Keratinocyte (primary cell): Measurements from ENCODE around the gene ZNF148. TPM values are rescaled to one million over a fixed set of nuclear protein-coding genes. Genes with fewer than 3 reads are reported as not detected.

Experiments
- DNase-seq: peaks from one replicate; pipeline ENCODE4 v3.0.0-alpha.2; 2011; ENCODE audit warnings: low read depth, missing footprints, low spot score
- FAIRE-seq: peaks from 2 replicates; lab custom pipeline; 2011; peaks lifted over from hg19 to GRCh38; lab: Jason Lieb, UNC
- H2AFZ ChIP-seq: 2 replicates; pipeline ENCODE4 v1.6.0; 2012; ENCODE audit warnings: low read length, control low read depth, inconsistent platforms; ENCODE audit not compliant: control insufficient read depth
- H3K27ac ChIP-seq: 2 replicates; pipeline ENCODE4 v1.5.1; 2011; ENCODE audit warnings: low read length; ENCODE audit not compliant: control insufficient read depth, insufficient read depth
- H3K27me3 ChIP-seq: 3 replicates; pipeline ENCODE4 v1.6.0; 2011; ENCODE audit warnings: low read length; ENCODE audit not compliant: control insufficient read depth, insufficient read depth; ENCODE audit errors: extremely low read depth
- H3K36me3 ChIP-seq, 2 experiments: 2 replicates in 1 of 2; 3 replicates in 1 of 2; pipeline ENCODE4 v1.5.1; 2011; ENCODE audit warnings: low read length in 2 of 2, mild to moderate bottlenecking in 1 of 2; ENCODE audit not compliant: control insufficient read depth in 2 of 2, insufficient read depth in 2 of 2; ENCODE audit errors: extremely low read depth in 1 of 2
- H3K4me1 ChIP-seq: 3 replicates; pipeline ENCODE4 v1.5.1; 2011; ENCODE audit warnings: low read length; ENCODE audit not compliant: control insufficient read depth, insufficient read depth; ENCODE audit errors: extremely low read depth
- H3K4me2 ChIP-seq: 3 replicates; pipeline ENCODE4 v1.6.0; 2011; ENCODE audit warnings: low read depth, low read length; ENCODE audit not compliant: control insufficient read depth, insufficient read depth; ENCODE audit errors: extremely low read depth
- H3K4me3 ChIP-seq, 3 experiments: fragments of 200-600 bp in 1 of 3; sonication (generic) in 1 of 3; 2 replicates in 2 of 3; 3 replicates in 1 of 3; pipeline ENCODE4 v1.5.1; 2011 to 2016; ENCODE audit warnings: low read length in 3 of 3, mild to moderate bottlenecking in 3 of 3, control low read depth in 2 of 3, inconsistent platforms in 1 of 3, low read depth in 1 of 3, mixed read lengths in 1 of 3, mixed run types in 1 of 3, moderate library complexity in 1 of 3; ENCODE audit not compliant: control insufficient read depth in 2 of 3, insufficient read depth in 2 of 3; ENCODE audit errors: extremely low read depth in 1 of 3
- H3K79me2 ChIP-seq: 2 replicates; pipeline ENCODE4 v1.6.0; 2012; ENCODE audit warnings: low read length; ENCODE audit not compliant: control insufficient read depth, insufficient read depth
- H3K9ac ChIP-seq: 3 replicates; pipeline ENCODE4 v1.6.0; 2011; ENCODE audit warnings: low read length; ENCODE audit not compliant: control insufficient read depth, insufficient read depth; ENCODE audit errors: extremely low read depth
- H3K9me1 ChIP-seq: 3 replicates; pipeline ENCODE4 v1.6.0; 2011; ENCODE audit warnings: low read length; ENCODE audit not compliant: control insufficient read depth, insufficient read depth; ENCODE audit errors: extremely low read depth
- H3K9me3 ChIP-seq: 2 replicates; pipeline ENCODE4 v1.5.1; 2012; ENCODE audit warnings: low read depth, low read length; ENCODE audit not compliant: control insufficient read depth
- H4K20me1 ChIP-seq: 3 replicates; pipeline ENCODE4 v1.6.0; 2011; ENCODE audit warnings: low read length; ENCODE audit not compliant: control insufficient read depth, insufficient read depth; ENCODE audit errors: extremely low read depth
- CTCF ChIP-seq, 3 experiments: IDR thresholded peaks in 1 of 3; conservative IDR thresholded peaks in 1 of 3; optimal IDR thresholded peaks in 1 of 3; 2 replicates in 2 of 3; 3 replicates in 1 of 3; pipeline versions ENCODE3 to v1.5.1; 2011; ENCODE audit warnings: low read length in 3 of 3, mild to moderate bottlenecking in 3 of 3, moderate library complexity in 2 of 3, control low read depth in 1 of 3, inconsistent platforms in 1 of 3; ENCODE audit not compliant: insufficient read depth in 2 of 3; ENCODE audit errors: extremely low read depth in 1 of 3
- EZH2 ChIP-seq: IDR thresholded peaks from one replicate; pipeline ENCODE4 v1.6.1; 2012; ENCODE audit warnings: inconsistent platforms, mild to moderate bottlenecking, low read length, moderate library complexity
- dilution Hi-C: fragments of 300-500 bp; cut with MboI; formaldehyde crosslinking; loops from one replicate; pipeline ENCODE4 v1.7.0; 2020; ENCODE audit warnings: low sequenced_read_pairs; ENCODE audit not compliant: extremely low pct_ligation_motif_present
- polyA plus RNA-seq, 5 experiments: library from polyadenylated mRNA; depleted of rRNA in 3 of 5; stranded (reverse) in 3 of 5; stranded (forward) in 1 of 5; unstranded in 1 of 5; fragments of >200 nt; gene quantifications; 1 replicate in 1 of 5; 2 replicates in 3 of 5; 3 replicates in 1 of 5; pipeline versions ENCODE4 v1.2.1 to v1.2.3, GENCODE V29; 2011 to 2012; ENCODE audit warnings: missing spikeins in 2 of 5, low read depth in 1 of 5, low replicate concordance in 1 of 5

ZNF148 gene
- polyA plus RNA-seq, 1 donor (not counting 4 experiments of a cell fraction or from before 2014, with no cell fraction given): 21.4 TPM

- Histone ChIP-seq H3K9me3 (no peaks in the 10 kb centered on the region), H3K9ac (no peak overlapping the region), H3K9me1 (no peaks in the 10 kb centered on the region), H3K27me3 (no peaks in the 10 kb centered on the region), H3K4me3 (no peak overlapping the region), H3K79me2 (no peaks in the 10 kb centered on the region), H3K36me3 (peaks cover 0 to 2% of the 10 kb centered on the region in 2 experiments), H3K4me2 (no peak overlapping the region), H4K20me1 (no peaks in the 10 kb centered on the region), H3K4me1 (no peaks in the 10 kb centered on the region), H2AFZ (no peak overlapping the region), H3K27ac (no peak overlapping the region)
- TF ChIP-seq EZH2: no peak
- TF ChIP-seq CTCF (optimal IDR thresholded peaks at IDR 0.05 in 1 of 3, IDR thresholded peaks at IDR 0.05 in 1 of 3, conservative IDR thresholded peaks at IDR 0.05 in 1 of 3; ENCODE audit: extremely low read depth in 1 of 3, insufficient read depth in 2 of 3, low read length in 3 of 3): no peak
- DNase-seq (no peak), FAIRE-seq (no peak)
- dilution Hi-C loops: no loop called here
Measured at GRCh38 chr3:125281381-125281780, 93.7 kb downstream of the ZNF148 start.

GRCh38 chr3:125280668-125281361 lies 94.3 kb downstream of the ZNF148 start:
- no peak for DNase-seq
- Histone ChIP-seq H3K27ac (no peak overlapping the region), H3K79me2 (no peaks in the 10 kb centered on the region), H3K9ac (no peak overlapping the region), H3K4me3 (no peak overlapping the region), H4K20me1 (no peaks in the 10 kb centered on the region), H3K27me3 (no peaks in the 10 kb centered on the region), H3K9me3 (no peaks in the 10 kb centered on the region), H3K9me1 (no peaks in the 10 kb centered on the region), H3K4me2 (no peak overlapping the region), H3K4me1 (no peaks in the 10 kb centered on the region), H3K36me3 (peaks cover 0 to 2% of the 10 kb centered on the region in 2 experiments), H2AFZ (no peak overlapping the region)
- FAIRE-seq: no peak
- dilution Hi-C loops: no loop called here
- TF ChIP-seq EZH2 (no peak), CTCF (optimal IDR thresholded peaks at IDR 0.05 in 1 of 3, IDR thresholded peaks at IDR 0.05 in 1 of 3, conservative IDR thresholded peaks at IDR 0.05 in 1 of 3; ENCODE audit: extremely low read depth in 1 of 3, insufficient read depth in 2 of 3, low read length in 3 of 3) (no peak)
